Body of pancreas (tissue), 4 donors: Measurements from ENCODE around the gene SYAP1. TPM values are rescaled to one million over a fixed set of nuclear protein-coding genes. Genes with fewer than 3 reads are reported as not detected.
"Not testable (repeated sequence)": the region's sequence is repeated elsewhere in the genome, so short reads cannot be mapped to it uniquely, and the experiment has no call there.

Experiments used
- ATAC-seq: fragments of 150-250 bp; one replicate; pipeline ENCODE4 v1.9.1; 2016
- DNase-seq, 4 donors: peaks; one replicate each; pipeline ENCODE4 v3.0.0-alpha.2; 2019
- H3K27ac ChIP-seq, 4 donors: fragments of 200-600 bp; sonication (generic); 1 replicate in 3 of 4; 2 replicates in 1 of 4; pipeline versions ENCODE4 v1.5.1 to v1.6.1; 2016 to 2019; ENCODE audit warnings: mild to moderate bottlenecking in 1 of 4, mixed read lengths in 1 of 4, moderate library complexity in 1 of 4
- H3K27me3 ChIP-seq, 2 donors: fragments of 200-600 bp; sonication (generic); one replicate each; pipeline ENCODE4 v1.6.0; 2016; ENCODE audit warnings: mild to moderate bottlenecking in 1 of 2
- H3K36me3 ChIP-seq, 2 donors: fragments of 200-600 bp; sonication (generic); replicated peaks in 1 of 2; 2 replicates each; pipeline ENCODE4 v1.5.1; 2016; ENCODE audit warnings: low read depth in 2 of 2; ENCODE audit not compliant: insufficient read depth in 1 of 2
- H3K4me1 ChIP-seq: fragments of 200-600 bp; sonication (generic); one replicate; pipeline ENCODE4 v1.6.0; 2016
- H3K4me3 ChIP-seq, 2 donors: fragments of 200-600 bp; sonication (generic); 1 replicate in 1 of 2; 2 replicates in 1 of 2; pipeline ENCODE4 v1.5.1; 2016 to 2019
- H3K9me3 ChIP-seq, 3 donors: fragments of 200-600 bp; sonication (generic); 1 replicate in 2 of 3; 2 replicates in 1 of 3; pipeline ENCODE4 v1.5.1; 2016
- CTCF ChIP-seq, 7 experiments: fragments of 450-650 bp in 4 of 7; fragments of 200-600 bp in 3 of 7; sonication (generic) in 3 of 7; IDR thresholded peaks; one replicate each; pipeline ENCODE4 v1.5.1; 2016 to 2019; ENCODE audit warnings: antibody characterized with exemption in 7 of 7
- POLR2A ChIP-seq, 3 donors: fragments of 450-650 bp; IDR thresholded peaks; one replicate each; pipeline ENCODE4 v1.6.1; 2016; ENCODE audit warnings: antibody characterized with exemption in 3 of 3, mild to moderate bottlenecking in 2 of 3
- WGBS, 2 donors: methylation state at CpG; one replicate each; pipeline ENCODE4 v1.1.5; 2017; 5-methylcytosine and 5-hydroxymethylcytosine counted together
- intact Hi-C: fragments of 100-400 bp; cut with DNase I; formaldehyde crosslinking; loops from one replicate; pipeline ENCODE4 v1.15.1; 2023
- total RNA-seq, 2 donors: library from RNA; depleted of rRNA; stranded (reverse); fragments of >200 nt; gene quantifications; one replicate each; pipeline ENCODE4 v1.1.0, GENCODE V29; 2016

SYAP1 gene
- total RNA-seq, 2 donors from 2014 or later: 15.3 to 15.8 TPM

- Histone ChIP-seq H3K27me3 (no peaks in the 10 kb centered on the region), H3K4me1 (peaks cover 16% of the 10 kb centered on the region), H3K27ac (peak overlapping the region; percentile 85 to 98 (median 95)), H3K36me3 (no peaks in the 10 kb centered on the region), H3K4me3 (peak overlapping the region in 1 of 2 donors; percentile 7), H3K9me3 (no peaks in the 10 kb centered on the region)
- ATAC-seq: no peak
- no peak for DNase-seq
- 9 to 19% methylated on average over 1 to 6 of the region's 6 CpGs for WGBS, 2 donors
- TF ChIP-seq POLR2A (IDR thresholded peaks at IDR 0.05): no peak
- TF ChIP-seq CTCF (IDR thresholded peaks at IDR 0.05): no peak
- intact Hi-C loops: no loop called here
These were observed 533 bp upstream of the SYAP1 start for GRCh38 chrX:16718824-16719333.

- Histone ChIP-seq H3K9me3 (no peaks in the 10 kb centered on the region), H3K36me3 (no peaks in the 10 kb centered on the region), H3K27ac (no peak overlapping the region), H3K4me1 (peaks cover 29% of the 10 kb centered on the region), H3K4me3 (no peak overlapping the region), H3K27me3 (no peaks in the 10 kb centered on the region)
- no peak for ATAC-seq
- TF ChIP-seq POLR2A (IDR thresholded peaks at IDR 0.05) (no peak), CTCF (IDR thresholded peaks at IDR 0.05) (no peak)
- WGBS, 2 donors: 65 to 73% methylated on average over 4 of the region's 4 CpGs
- DNase-seq: no peak
- intact Hi-C loops: loop anchor here (10.0 kb wide), 1 partner anchor 62 kb away; the partner anchor contains the start of gene TXLNG
These were observed 3.1 kb downstream of the SYAP1 start for GRCh38 chrX:16722481-16722880.

GRCh38 chrX:16725072-16725471 is 5.7 kb downstream of the SYAP1 start:
- ATAC-seq (no peak), DNase-seq (no peak)
- Histone ChIP-seq H3K27me3 (no peaks in the 10 kb centered on the region), H3K36me3 (no peaks in the 10 kb centered on the region), H3K27ac (no peak overlapping the region), H3K9me3 (no peaks in the 10 kb centered on the region), H3K4me1 (peaks cover 32% of the 10 kb centered on the region), H3K4me3 (no peak overlapping the region)
- 87 to 91% methylated on average over 7 of the region's 7 CpGs for WGBS, 2 donors
- intact Hi-C loops: loop anchor here (10.0 kb wide), 1 partner anchor 60 kb away; the partner anchor contains the start of gene TXLNG
- no peak for TF ChIP-seq CTCF (IDR thresholded peaks at IDR 0.05)
- TF ChIP-seq POLR2A (IDR thresholded peaks at IDR 0.05): no peak

GRCh38 chrX:16726347-16726988 is 7.1 kb downstream of the SYAP1 start:
- not testable (repeated sequence) for ATAC-seq, H3K9me3 ChIP-seq, H3K36me3 ChIP-seq, DNase-seq, H3K27me3 ChIP-seq, H3K4me3 ChIP-seq
- intact Hi-C loops: loop anchor here (10.0 kb wide), 1 partner anchor 58 kb away; the partner anchor contains the start of gene TXLNG
- WGBS, 2 donors: 11 to 38% methylated on average over 3 to 5 of the region's 5 CpGs
- H3K27ac ChIP-seq: peak overlapping the region in 2 of 4 donors; percentile 6 to 53
- peaks cover 21% of the 10 kb centered on the region for H3K4me1 ChIP-seq

GRCh38 chrX:16727637-16728036 is 8.2 kb downstream of the SYAP1 start:
- no peaks in the 10 kb centered on the region for H3K36me3 ChIP-seq
- H3K27me3 ChIP-seq: no peaks in the 10 kb centered on the region
- no peaks in the 10 kb centered on the region for H3K9me3 ChIP-seq
- ATAC-seq: no peak
- no peak overlapping the region for H3K4me3 ChIP-seq
- TF ChIP-seq POLR2A (IDR thresholded peaks at IDR 0.05) (no peak), CTCF (IDR thresholded peaks at IDR 0.05) (no peak)
- intact Hi-C loops: loop anchor here (10.0 kb wide), 1 partner anchor 57 kb away; the partner anchor contains the start of gene TXLNG
- DNase-seq: no peak
- peaks cover 19% of the 10 kb centered on the region for H3K4me1 ChIP-seq
- H3K27ac ChIP-seq: no peak overlapping the region
